ENCODE data around the gene SNAP47. TPM values are rescaled to one million over a fixed set of nuclear protein-coding genes. Genes with fewer than 3 reads are reported as not detected.

The SNAP47 gene
- polyA plus RNA-seq, 1 of the 3 experiments (the other 2 are of a cell fraction): 45.6 TPM

DNA sequence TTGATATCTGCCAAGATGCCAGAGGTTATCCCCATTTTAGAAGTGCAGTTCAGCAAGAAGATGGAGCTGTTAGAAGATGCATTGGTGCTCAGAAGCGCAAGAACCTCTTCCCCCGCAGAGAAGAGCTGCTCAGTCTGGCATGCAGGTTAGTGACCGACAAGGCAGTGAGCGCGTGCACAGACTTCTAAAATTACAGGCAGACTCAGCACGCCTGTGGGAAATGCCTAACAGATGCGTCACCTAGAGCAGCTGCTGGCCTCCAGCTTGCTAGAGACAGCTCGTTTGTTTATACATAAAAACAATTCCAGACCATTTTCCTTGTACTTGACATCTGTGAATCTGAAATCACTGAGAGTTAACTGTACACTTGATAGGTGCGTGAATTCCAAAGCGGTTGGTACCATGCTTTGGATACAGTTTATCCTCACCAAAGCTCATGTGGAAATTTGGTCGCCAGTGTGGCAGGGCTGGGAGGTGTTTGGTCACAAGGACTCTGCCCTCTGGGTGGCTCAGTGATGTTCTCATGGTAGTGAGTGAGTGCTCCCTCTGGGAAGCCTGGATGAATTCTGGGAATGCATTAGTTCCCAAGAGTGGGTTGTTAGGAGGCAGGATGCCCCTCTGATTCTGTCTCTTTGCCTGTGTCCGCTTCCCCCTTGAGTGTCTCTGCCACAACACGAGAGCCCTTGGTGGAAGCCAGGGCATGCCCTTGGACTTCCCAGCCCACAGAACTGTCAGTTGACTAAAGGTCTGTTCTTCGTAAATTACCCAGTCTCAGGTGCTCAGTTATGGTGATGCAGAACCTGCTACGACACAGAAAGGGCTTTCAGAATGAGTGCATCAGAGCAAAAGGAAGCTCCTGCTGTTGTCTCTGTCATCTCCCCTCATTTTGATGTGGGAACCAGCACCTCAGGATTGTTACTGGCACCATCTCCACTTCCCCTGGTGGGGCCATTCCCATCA lies 24.4 kb downstream of the SNAP47 start (continued):
- peak; percentile 63 for TF ChIP-seq PBX3 (IDR thresholded peaks at IDR 0.05)
- TF ChIP-seq, protein P1, sequence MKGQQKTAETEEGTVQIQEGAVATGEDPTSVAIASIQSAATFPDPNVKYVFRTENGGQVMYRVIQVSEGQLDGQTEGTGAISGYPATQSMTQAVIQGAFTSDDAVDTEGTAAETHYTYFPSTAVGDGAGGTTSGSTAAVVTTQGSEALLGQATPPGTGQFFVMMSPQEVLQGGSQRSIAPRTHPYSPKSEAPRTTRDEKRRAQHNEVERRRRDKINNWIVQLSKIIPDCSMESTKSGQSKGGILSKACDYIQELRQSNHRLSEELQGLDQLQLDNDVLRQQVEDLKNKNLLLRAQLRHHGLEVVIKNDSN (IDR thresholded peaks at IDR 0.05; ENCODE audit: borderline replicate concordance, low read depth): no peak
- no peak for TF ChIP-seq ELF1 (IDR thresholded peaks at IDR 0.05)
- TF ChIP-seq RCOR1 (IDR thresholded peaks at IDR 0.05; ENCODE audit: low read length): no peak

GRCh38 chr1:227760377-227760776 lies 25.1 kb downstream of the SNAP47 start:
- no peak for DNase-seq
- Histone ChIP-seq H3K36me3 (replicated peaks in 1 of 2; ENCODE audit: control insufficient read depth in 1 of 2, insufficient read depth in 2 of 2, low read length in 1 of 2) (peaks cover 21 to 47% of the 10 kb centered on the region in 2 experiments), H3K4me3 (ENCODE audit: low read depth in 2 of 2, low read length in 1 of 2) (no peak overlapping the region), H3K4me2 (no peak overlapping the region), H3K79me2 (ENCODE audit: insufficient read depth) (peaks cover 41% of the 10 kb centered on the region), H3K9me3 (no peaks in the 10 kb centered on the region), H3F3A (replicated peaks; ENCODE audit: insufficient read depth) (peaks cover 10% of the 10 kb centered on the region), H4K20me1 (ENCODE audit: insufficient read depth) (peaks cover 38% of the 10 kb centered on the region), H3K4me1 (ENCODE audit: control insufficient read depth in 1 of 2, insufficient read depth in 2 of 2, low read depth in 1 of 2, low read length in 1 of 2) (peaks cover 15 to 27% of the 10 kb centered on the region in 2 experiments), H3K9ac (no peak overlapping the region), H3K27ac (ENCODE audit: low read depth in 2 of 2, low read length in 1 of 2) (peak overlapping the region; percentile 50 to 68), H2AFZ (ENCODE audit: low read depth) (no peak overlapping the region), H3K27me3 (ENCODE audit: insufficient read depth) (no peaks in the 10 kb centered on the region), H3K9me2 (no peaks in the 10 kb centered on the region)
- WGBS (ENCODE audit: low lambda C conversion rate): 90% methylated on average over 5 of the region's 9 CpGs
- ChIA-PET CTCF (interaction anchor here (0.9 to 2.1 kb wide), 4 partner anchors 35 to 239 kb away, joined by 3 to 5 read pairs (median 3); partner anchors contain the start of gene WNT9A), POLR2A (no interaction called here)
- no peak for TF ChIP-seq MAX (IDR thresholded peaks at IDR 0.05; ENCODE audit: low read depth)
- no peak for TF ChIP-seq SMC3 (IDR thresholded peaks at IDR 0.05; ENCODE audit: low read depth, low read length)
- TF ChIP-seq, protein P2, sequence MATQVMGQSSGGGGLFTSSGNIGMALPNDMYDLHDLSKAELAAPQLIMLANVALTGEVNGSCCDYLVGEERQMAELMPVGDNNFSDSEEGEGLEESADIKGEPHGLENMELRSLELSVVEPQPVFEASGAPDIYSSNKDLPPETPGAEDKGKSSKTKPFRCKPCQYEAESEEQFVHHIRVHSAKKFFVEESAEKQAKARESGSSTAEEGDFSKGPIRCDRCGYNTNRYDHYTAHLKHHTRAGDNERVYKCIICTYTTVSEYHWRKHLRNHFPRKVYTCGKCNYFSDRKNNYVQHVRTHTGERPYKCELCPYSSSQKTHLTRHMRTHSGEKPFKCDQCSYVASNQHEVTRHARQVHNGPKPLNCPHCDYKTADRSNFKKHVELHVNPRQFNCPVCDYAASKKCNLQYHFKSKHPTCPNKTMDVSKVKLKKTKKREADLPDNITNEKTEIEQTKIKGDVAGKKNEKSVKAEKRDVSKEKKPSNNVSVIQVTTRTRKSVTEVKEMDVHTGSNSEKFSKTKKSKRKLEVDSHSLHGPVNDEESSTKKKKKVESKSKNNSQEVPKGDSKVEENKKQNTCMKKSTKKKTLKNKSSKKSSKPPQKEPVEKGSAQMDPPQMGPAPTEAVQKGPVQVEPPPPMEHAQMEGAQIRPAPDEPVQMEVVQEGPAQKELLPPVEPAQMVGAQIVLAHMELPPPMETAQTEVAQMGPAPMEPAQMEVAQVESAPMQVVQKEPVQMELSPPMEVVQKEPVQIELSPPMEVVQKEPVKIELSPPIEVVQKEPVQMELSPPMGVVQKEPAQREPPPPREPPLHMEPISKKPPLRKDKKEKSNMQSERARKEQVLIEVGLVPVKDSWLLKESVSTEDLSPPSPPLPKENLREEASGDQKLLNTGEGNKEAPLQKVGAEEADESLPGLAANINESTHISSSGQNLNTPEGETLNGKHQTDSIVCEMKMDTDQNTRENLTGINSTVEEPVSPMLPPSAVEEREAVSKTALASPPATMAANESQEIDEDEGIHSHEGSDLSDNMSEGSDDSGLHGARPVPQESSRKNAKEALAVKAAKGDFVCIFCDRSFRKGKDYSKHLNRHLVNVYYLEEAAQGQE (IDR thresholded peaks at IDR 0.05; ENCODE audit: low read depth, low read length): no peak
- TF ChIP-seq NRF1 (IDR thresholded peaks at IDR 0.05; ENCODE audit: low read depth, low read length): no peak
- no peak for TF ChIP-seq FOXM1 (IDR thresholded peaks at IDR 0.05; ENCODE audit: low read depth)
- no peak for TF ChIP-seq IRF3 (IDR thresholded peaks at IDR 0.05; ENCODE audit: low read depth, low read length)
- no peak for TF ChIP-seq FOXJ3 (CRISPR knock-in tag; IDR thresholded peaks at IDR 0.05)
- no peak for TF ChIP-seq GATA2 (CRISPR knock-in tag; IDR thresholded peaks at IDR 0.05)
- no peak for TF ChIP-seq ELF1 (IDR thresholded peaks at IDR 0.05)
